ENCODE measurements around the gene B4GALT5.

DNA sequence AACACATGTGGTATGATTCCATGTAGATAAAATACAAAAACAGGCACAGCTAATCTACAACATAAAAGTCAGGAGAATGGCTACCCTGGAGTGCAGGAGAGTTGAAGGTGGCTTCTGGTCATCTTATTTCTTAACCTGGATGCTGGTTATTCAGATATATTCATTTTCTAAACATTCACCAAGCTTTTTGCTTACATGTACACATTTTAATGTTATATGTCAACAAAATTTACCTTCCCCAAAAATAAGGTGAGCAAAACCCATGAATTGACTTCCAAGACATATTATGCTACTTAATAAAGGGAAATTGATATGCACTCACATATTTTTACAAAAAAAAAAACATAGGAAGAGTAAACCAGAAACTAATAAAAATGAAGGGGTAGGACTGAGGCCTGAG lies 50.6 kb downstream of the B4GALT5 start:
- TF ChIP-seq POLR2AphosphoS5 (IDR thresholded peaks at IDR 0.05; ENCODE audit: borderline replicate concordance, low read depth, low read length) (no peak), EZH2 (IDR thresholded peaks at IDR 0.05) (no peak)
